ENCODE results near the gene SH2D1A. TPM values are rescaled to one million over a fixed set of nuclear protein-coding genes. Genes with fewer than 3 reads are reported as not detected.

Gene SH2D1A
- total RNA-seq, 1 donor from 2014 or later: not detected

DNA sequence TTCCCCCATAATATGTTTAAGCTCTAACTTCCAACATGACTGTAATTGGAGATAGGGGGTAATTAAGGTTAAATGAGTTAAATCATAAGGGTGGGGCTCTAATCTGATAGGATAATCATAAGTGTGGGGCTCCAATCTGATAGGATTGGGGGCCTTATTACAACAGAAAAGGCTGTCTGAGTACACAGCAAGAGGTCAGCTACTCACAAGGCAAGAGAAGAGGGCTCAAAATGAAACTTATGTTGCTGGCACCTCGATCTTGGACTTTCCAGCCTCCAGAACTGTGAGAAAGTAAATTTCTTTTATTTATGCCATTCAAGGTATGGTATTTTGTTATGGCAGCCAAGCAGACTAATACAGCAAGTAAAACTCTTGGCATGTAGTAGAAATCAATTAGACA lies 16.4 kb downstream of the SH2D1A start:
- Histone ChIP-seq H3K36me3 (ENCODE audit: control insufficient read depth, insufficient read depth, low read length) (no peaks in the 10 kb centered on the region), H3K4me3 (ENCODE audit: low read depth, low read length) (no peak overlapping the region), H3K27me3 (ENCODE audit: control insufficient read depth, insufficient read depth, low read length) (no peaks in the 10 kb centered on the region)
- TF ChIP-seq, protein P1, sequence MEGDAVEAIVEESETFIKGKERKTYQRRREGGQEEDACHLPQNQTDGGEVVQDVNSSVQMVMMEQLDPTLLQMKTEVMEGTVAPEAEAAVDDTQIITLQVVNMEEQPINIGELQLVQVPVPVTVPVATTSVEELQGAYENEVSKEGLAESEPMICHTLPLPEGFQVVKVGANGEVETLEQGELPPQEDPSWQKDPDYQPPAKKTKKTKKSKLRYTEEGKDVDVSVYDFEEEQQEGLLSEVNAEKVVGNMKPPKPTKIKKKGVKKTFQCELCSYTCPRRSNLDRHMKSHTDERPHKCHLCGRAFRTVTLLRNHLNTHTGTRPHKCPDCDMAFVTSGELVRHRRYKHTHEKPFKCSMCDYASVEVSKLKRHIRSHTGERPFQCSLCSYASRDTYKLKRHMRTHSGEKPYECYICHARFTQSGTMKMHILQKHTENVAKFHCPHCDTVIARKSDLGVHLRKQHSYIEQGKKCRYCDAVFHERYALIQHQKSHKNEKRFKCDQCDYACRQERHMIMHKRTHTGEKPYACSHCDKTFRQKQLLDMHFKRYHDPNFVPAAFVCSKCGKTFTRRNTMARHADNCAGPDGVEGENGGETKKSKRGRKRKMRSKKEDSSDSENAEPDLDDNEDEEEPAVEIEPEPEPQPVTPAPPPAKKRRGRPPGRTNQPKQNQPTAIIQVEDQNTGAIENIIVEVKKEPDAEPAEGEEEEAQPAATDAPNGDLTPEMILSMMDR (IDR thresholded peaks at IDR 0.05; ENCODE audit: insufficient read depth, low read length, severe bottlenecking): no peak
- DNase-seq (ENCODE audit: low read depth) (no peak), FAIRE-seq (no peak)

DNA sequence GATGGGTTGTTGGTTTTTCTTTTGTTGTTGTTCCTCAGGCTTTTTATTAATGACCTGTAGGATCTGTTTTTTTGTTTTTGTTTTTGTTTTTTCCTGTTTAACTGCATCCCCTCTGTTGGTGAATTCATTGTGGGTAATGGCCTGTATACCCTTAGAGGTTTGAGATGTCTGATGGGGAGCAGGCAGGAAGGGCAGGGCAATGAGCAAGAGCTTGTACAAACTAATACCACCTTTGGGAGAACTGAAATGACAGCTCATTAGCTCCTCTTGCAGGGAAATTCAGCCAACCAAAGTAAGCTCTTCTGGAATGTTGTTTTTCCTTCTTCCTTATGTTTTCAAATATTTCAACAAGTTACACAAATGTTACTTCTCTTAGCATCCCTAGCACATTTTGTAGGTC lies 23.4 kb downstream of the SH2D1A start:
- no peak for FAIRE-seq
- TF ChIP-seq, protein P1 (IDR thresholded peaks at IDR 0.05; ENCODE audit: insufficient read depth, low read length, severe bottlenecking): no peak

DNA sequence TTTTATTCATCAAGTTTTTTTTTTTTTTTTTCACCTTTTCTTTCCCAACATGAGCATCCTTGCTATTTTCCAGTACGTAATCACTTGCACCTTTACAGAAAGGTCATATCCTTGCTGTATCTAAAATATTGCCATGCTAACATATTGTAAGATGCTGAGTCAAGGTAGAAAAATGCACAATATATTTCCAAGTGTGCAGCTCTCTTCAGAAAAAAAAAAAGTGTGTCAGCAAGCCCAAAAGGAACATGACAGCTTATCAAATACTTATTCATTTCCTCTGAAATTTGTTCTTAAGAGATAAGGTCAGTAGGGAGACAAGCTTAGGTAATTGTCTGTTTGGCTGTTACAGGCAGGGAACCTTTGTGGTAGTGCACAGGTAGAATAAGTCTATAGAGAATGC lies 27.0 kb downstream of the SH2D1A start:
- FAIRE-seq (no peak), DNase-seq (ENCODE audit: low read depth) (peak; percentile 12)
- no peak overlapping the region for H3K4me3 ChIP-seq (ENCODE audit: low read depth, low read length)
- no peaks in the 10 kb centered on the region for H3K27me3 ChIP-seq (ENCODE audit: control insufficient read depth, insufficient read depth, low read length)
- TF ChIP-seq, protein P1 (IDR thresholded peaks at IDR 0.05; ENCODE audit: insufficient read depth, low read length, severe bottlenecking): no peak
- H3K36me3 ChIP-seq (ENCODE audit: control insufficient read depth, insufficient read depth, low read length): no peaks in the 10 kb centered on the region

More for the DNA sequence above, 23.4 kb downstream of the SH2D1A start:
- peak; percentile 41 for DNase-seq (ENCODE audit: low read depth)
- Histone ChIP-seq H3K36me3 (ENCODE audit: control insufficient read depth, insufficient read depth, low read length) (no peaks in the 10 kb centered on the region), H3K4me3 (ENCODE audit: low read depth, low read length) (no peak overlapping the region), H3K27me3 (ENCODE audit: control insufficient read depth, insufficient read depth, low read length) (no peaks in the 10 kb centered on the region)

DNA sequence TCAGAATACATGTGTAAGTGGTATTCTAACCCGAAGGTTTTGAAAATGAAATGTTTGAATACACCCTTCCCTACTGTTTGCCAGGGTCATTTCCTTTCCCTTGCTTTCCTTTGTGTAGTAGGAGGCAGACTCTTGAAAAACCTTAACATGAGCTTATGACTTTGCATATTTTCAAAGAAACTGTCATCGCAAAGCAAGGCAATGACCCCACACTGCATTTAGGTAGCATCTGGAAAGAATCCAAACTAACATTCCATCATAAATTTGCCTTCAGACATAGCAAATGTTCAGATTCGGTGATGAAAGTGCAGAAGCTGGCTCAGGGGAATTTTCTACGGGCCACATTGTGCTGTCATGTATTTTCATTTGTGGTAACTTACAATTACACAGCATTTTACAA lies 32.3 kb downstream of the SH2D1A start:
- no peaks in the 10 kb centered on the region for H3K36me3 ChIP-seq (ENCODE audit: control insufficient read depth, insufficient read depth, low read length)
- TF ChIP-seq, protein P1 (IDR thresholded peaks at IDR 0.05; ENCODE audit: insufficient read depth, low read length, severe bottlenecking): no peak
- DNase-seq (ENCODE audit: low read depth): no peak
- no peak overlapping the region for H3K4me3 ChIP-seq (ENCODE audit: low read depth, low read length)
- H3K27me3 ChIP-seq (ENCODE audit: control insufficient read depth, insufficient read depth, low read length): no peaks in the 10 kb centered on the region
- no peak for FAIRE-seq

DNA sequence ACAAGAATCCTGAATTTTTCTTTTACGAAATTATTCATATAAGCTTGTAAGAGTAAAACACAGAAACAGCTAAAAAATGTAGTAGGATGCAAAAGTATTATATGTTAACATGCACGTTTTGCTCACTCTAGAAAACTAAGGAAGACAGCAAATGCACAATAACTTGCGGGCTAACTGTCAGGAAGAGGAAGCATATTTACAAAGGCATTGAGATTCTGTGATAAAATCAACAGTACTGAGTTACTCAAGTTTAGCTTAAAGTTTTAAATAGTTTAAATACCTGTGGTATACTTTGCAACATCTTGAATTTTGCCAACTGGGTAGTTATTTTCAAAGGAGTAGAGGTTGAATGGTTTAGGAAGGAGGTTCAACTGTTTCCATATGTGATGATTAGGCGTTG lies 37.0 kb downstream of the SH2D1A start:
- no peaks in the 10 kb centered on the region for H3K36me3 ChIP-seq (ENCODE audit: control insufficient read depth, insufficient read depth, low read length)
- H3K4me3 ChIP-seq (ENCODE audit: low read depth, low read length): no peak overlapping the region
- H3K27me3 ChIP-seq (ENCODE audit: control insufficient read depth, insufficient read depth, low read length): no peaks in the 10 kb centered on the region
- no peak for FAIRE-seq
- no peak for DNase-seq (ENCODE audit: low read depth)
- TF ChIP-seq, protein P1 (IDR thresholded peaks at IDR 0.05; ENCODE audit: insufficient read depth, low read length, severe bottlenecking): no peak

DNA sequence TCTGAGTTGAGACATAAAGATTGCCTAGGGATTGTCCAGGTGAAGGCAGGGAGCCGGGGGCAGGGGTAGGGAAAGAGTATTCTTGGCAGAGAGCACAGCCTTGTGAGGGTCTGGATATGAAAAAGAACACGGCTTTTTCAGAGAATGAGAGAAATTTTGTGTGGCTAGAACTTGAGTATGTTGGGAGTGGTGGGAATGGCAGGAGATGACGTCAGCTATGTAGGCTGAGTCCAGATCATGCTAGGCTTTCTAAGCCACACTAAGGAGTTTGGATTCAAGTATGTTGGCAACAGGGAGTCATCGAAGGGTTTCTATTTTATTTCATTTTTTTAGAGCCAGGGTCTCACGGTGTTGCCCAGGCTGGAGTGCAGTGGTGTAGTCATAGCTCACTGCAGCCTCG lies 40.0 kb downstream of the SH2D1A start:
- TF ChIP-seq, protein P1 (IDR thresholded peaks at IDR 0.05; ENCODE audit: insufficient read depth, low read length, severe bottlenecking): no peak
- Histone ChIP-seq H3K4me3 (ENCODE audit: low read depth, low read length) (no peak overlapping the region), H3K27me3 (ENCODE audit: control insufficient read depth, insufficient read depth, low read length) (no peaks in the 10 kb centered on the region), H3K36me3 (ENCODE audit: control insufficient read depth, insufficient read depth, low read length) (no peaks in the 10 kb centered on the region)
- DNase-seq (ENCODE audit: low read depth) (no peak), FAIRE-seq (no peak)

All from bronchial epithelial cell (primary cell).